Loucy (cell line): ENCODE data around the gene TSEN54.

ENCODE experiments used
- H2AFZ ChIP-seq: fragments of 200-600 bp; sonication (generic); 2 replicates; pipeline ENCODE4 v1.6.0; 2016; ENCODE audit warnings: antibody characterized with exemption, mild to moderate bottlenecking, low read length, moderate library complexity
- H3F3A ChIP-seq: fragments of 200-600 bp; 2 replicates; pipeline ENCODE4 v1.6.0; 2016; ENCODE audit warnings: antibody characterized with exemption, low read depth, mild to moderate bottlenecking
- H3K27me3 ChIP-seq: fragments of 200-600 bp; sonication (generic); 2 replicates; pipeline ENCODE4 v1.6.1; 2014; ENCODE audit warnings: low read length, mild to moderate bottlenecking; ENCODE audit not compliant: insufficient read depth, poor library complexity, severe bottlenecking
- H3K36me3 ChIP-seq: fragments of 200-600 bp; sonication (generic); 2 replicates; pipeline ENCODE4 v1.6.1; 2016; ENCODE audit warnings: low read length; ENCODE audit not compliant: insufficient read depth
- H3K4me1 ChIP-seq: fragments of 200-600 bp; sonication (generic); 2 replicates; pipeline ENCODE4 v1.5.1; 2014; ENCODE audit warnings: low read length, mild to moderate bottlenecking; ENCODE audit not compliant: insufficient read depth, poor library complexity, severe bottlenecking
- H3K4me2 ChIP-seq: fragments of 200-600 bp; sonication (generic); 2 replicates; pipeline ENCODE4 v1.6.0; 2014; ENCODE audit warnings: antibody characterized with exemption, low read length, low read depth, mild to moderate bottlenecking; ENCODE audit not compliant: poor library complexity, severe bottlenecking
- H3K4me3 ChIP-seq: fragments of 200-600 bp; sonication (generic); 2 replicates; pipeline ENCODE4 v1.5.1; 2014; ENCODE audit warnings: low read length, mild to moderate bottlenecking, mixed read lengths; ENCODE audit not compliant: poor library complexity, severe bottlenecking
- H3K79me2 ChIP-seq: fragments of 200-600 bp; sonication (generic); 2 replicates; pipeline ENCODE4 v1.6.1; 2014; ENCODE audit warnings: low read length; ENCODE audit not compliant: insufficient read depth
- H3K9ac ChIP-seq: fragments of 200-600 bp; sonication (generic); 2 replicates; pipeline ENCODE4 v1.6.0; 2014; ENCODE audit warnings: mild to moderate bottlenecking, low read depth, low read length, moderate library complexity; ENCODE audit not compliant: poor library complexity, severe bottlenecking
- H3K9me2 ChIP-seq: fragments of 200-600 bp; sonication (generic); replicated peaks from 2 replicates; pipeline ENCODE4 v1.6.1; 2016; ENCODE audit warnings: low read depth, low read length, mixed read lengths
- H3K9me3 ChIP-seq: fragments of 200-600 bp; sonication (generic); 2 replicates; pipeline ENCODE4 v1.6.1; 2014; ENCODE audit warnings: mild to moderate bottlenecking, antibody characterized with exemption, low read length, low read depth; ENCODE audit not compliant: insufficient read depth
- H4K20me1 ChIP-seq: fragments of 200-600 bp; sonication (generic); 2 replicates; pipeline ENCODE4 v1.6.0; 2014; ENCODE audit warnings: antibody characterized with exemption, low read length, mild to moderate bottlenecking; ENCODE audit not compliant: insufficient read depth, poor library complexity, severe bottlenecking
- EZH2phosphoT487 ChIP-seq: fragments of 200-600 bp; IDR thresholded peaks from 2 replicates; pipeline ENCODE4 v1.6.1; 2018; ENCODE audit warnings: antibody characterized with exemption, mild to moderate bottlenecking, moderate library complexity, borderline replicate concordance
- TF ChIP-seq, protein P1 (sequence below): fragments of 200-600 bp; sonication (generic); conservative IDR thresholded peaks from 2 replicates; pipeline ENCODE4 v1.5.1; 2014; ENCODE audit warnings: mild to moderate bottlenecking, antibody characterized with exemption, low read length

Gene TSEN54

GRCh38 chr17:75492555-75493168 is 23.7 kb upstream of the TSEN54 start:
- Histone ChIP-seq H3K36me3 (peaks cover 47% of the 10 kb centered on the region; the same call in 1 of the 2 replicates), H3K79me2 (no peaks in the 10 kb centered on the region), H3K4me2 (no peak overlapping the region), H3K9me2 (no peaks in the 10 kb centered on the region), H3K9ac (no peak overlapping the region), H4K20me1 (no peaks in the 10 kb centered on the region), H2AFZ (no peak overlapping the region), H3K4me1 (peaks cover 6% of the 10 kb centered on the region), H3K27me3 (no peaks in the 10 kb centered on the region), H3K9me3 (no peaks in the 10 kb centered on the region), H3K4me3 (no peak overlapping the region), H3F3A (no peaks in the 10 kb centered on the region)
- TF ChIP-seq, protein P1, sequence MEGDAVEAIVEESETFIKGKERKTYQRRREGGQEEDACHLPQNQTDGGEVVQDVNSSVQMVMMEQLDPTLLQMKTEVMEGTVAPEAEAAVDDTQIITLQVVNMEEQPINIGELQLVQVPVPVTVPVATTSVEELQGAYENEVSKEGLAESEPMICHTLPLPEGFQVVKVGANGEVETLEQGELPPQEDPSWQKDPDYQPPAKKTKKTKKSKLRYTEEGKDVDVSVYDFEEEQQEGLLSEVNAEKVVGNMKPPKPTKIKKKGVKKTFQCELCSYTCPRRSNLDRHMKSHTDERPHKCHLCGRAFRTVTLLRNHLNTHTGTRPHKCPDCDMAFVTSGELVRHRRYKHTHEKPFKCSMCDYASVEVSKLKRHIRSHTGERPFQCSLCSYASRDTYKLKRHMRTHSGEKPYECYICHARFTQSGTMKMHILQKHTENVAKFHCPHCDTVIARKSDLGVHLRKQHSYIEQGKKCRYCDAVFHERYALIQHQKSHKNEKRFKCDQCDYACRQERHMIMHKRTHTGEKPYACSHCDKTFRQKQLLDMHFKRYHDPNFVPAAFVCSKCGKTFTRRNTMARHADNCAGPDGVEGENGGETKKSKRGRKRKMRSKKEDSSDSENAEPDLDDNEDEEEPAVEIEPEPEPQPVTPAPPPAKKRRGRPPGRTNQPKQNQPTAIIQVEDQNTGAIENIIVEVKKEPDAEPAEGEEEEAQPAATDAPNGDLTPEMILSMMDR, result no peak
- TF ChIP-seq EZH2phosphoT487, result no peak

DNA sequence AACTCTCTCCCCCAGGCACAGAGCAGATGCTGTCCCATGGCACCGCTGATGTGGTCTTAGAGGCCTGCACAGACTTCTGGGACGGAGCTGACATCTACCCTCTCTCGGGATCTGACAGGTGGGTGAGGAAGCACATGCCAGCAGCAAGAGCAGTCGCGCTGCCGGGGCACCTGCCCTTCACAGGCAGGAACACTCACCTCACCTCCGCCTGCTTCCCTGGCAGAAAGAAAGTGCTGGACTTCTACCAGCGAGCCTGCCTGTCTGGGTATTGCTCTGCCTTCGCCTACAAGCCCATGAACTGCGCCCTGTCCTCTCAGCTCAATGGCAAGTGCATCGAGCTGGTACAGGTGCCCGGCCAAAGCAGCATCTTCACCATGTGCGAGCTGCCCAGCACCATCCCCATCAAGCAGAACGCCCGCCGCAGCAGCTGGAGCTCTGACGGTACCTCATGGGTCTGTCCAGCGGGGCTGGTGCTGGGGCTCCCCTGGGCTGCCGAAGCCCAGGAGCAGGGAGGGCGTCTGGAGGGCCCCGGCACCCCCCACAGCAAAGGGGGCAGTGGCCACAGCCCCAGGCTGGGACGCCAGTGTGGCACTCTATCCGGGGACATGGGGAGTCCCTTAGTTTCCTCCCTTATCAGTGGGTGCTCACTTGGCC is 22.7 kb upstream of the TSEN54 start:
- Histone ChIP-seq H3K4me3 (no peak overlapping the region), H3K9me2 (no peaks in the 10 kb centered on the region), H3K9ac (no peak overlapping the region), H3K4me1 (no peaks in the 10 kb centered on the region), H3K27me3 (no peaks in the 10 kb centered on the region), H3K9me3 (no peaks in the 10 kb centered on the region), H2AFZ (no peak overlapping the region), H3K36me3 (peaks cover 47% of the 10 kb centered on the region; the same call in 1 of the 2 replicates), H3F3A (no peaks in the 10 kb centered on the region), H4K20me1 (no peaks in the 10 kb centered on the region), H3K79me2 (no peaks in the 10 kb centered on the region), H3K4me2 (no peak overlapping the region)
- no peak for TF ChIP-seq EZH2phosphoT487
- TF ChIP-seq, protein P1, result no peak

GRCh38 chr17:75494326-75494877 is 21.9 kb upstream of the TSEN54 start:
- Histone ChIP-seq H3K9me3 (no peaks in the 10 kb centered on the region), H3K9me2 (no peaks in the 10 kb centered on the region), H3F3A (no peaks in the 10 kb centered on the region), H3K79me2 (no peaks in the 10 kb centered on the region), H3K4me2 (no peak overlapping the region), H2AFZ (no peak overlapping the region), H4K20me1 (no peaks in the 10 kb centered on the region), H3K4me3 (no peak overlapping the region), H3K4me1 (no peaks in the 10 kb centered on the region), H3K27me3 (no peaks in the 10 kb centered on the region), H3K9ac (no peak overlapping the region), H3K36me3 (peaks cover 47% of the 10 kb centered on the region; the same call in 1 of the 2 replicates)
- no peak for TF ChIP-seq EZH2phosphoT487
- TF ChIP-seq, protein P1, result no peak
